GM12801 (cell line): Measurements from ENCODE around the gene E2F4.

Source experiments
- TF ChIP-seq, protein P1 (sequence below): IDR thresholded peaks from one replicate; pipeline ENCODE4 v1.5.1; 2011; ENCODE audit warnings: control low read depth; ENCODE audit not compliant: insufficient read length; ENCODE audit errors: extremely low read depth

E2F4 gene

DNA sequence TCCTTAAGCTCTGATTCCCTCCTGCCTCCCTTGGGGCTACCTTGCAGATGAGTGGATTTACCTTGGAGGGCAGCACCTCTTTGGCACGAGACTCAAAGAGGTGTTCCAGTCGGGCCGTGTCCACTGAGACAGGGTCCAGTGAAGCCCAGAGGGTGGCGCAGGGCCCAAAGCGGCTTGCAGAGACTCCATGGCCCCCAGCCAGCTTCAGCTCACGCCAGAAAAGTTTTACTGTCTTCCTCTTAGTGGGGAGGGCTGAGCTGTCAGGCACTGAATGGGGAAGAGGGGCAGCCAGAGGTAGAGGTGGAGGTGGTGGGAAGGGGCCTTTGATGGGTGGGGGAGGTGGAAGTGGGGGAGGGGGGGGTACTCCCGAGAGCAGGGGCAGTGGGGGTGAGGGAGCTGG lies 41.6 kb downstream of the E2F4 start:
- TF ChIP-seq, protein P1, sequence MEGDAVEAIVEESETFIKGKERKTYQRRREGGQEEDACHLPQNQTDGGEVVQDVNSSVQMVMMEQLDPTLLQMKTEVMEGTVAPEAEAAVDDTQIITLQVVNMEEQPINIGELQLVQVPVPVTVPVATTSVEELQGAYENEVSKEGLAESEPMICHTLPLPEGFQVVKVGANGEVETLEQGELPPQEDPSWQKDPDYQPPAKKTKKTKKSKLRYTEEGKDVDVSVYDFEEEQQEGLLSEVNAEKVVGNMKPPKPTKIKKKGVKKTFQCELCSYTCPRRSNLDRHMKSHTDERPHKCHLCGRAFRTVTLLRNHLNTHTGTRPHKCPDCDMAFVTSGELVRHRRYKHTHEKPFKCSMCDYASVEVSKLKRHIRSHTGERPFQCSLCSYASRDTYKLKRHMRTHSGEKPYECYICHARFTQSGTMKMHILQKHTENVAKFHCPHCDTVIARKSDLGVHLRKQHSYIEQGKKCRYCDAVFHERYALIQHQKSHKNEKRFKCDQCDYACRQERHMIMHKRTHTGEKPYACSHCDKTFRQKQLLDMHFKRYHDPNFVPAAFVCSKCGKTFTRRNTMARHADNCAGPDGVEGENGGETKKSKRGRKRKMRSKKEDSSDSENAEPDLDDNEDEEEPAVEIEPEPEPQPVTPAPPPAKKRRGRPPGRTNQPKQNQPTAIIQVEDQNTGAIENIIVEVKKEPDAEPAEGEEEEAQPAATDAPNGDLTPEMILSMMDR: no peak

DNA sequence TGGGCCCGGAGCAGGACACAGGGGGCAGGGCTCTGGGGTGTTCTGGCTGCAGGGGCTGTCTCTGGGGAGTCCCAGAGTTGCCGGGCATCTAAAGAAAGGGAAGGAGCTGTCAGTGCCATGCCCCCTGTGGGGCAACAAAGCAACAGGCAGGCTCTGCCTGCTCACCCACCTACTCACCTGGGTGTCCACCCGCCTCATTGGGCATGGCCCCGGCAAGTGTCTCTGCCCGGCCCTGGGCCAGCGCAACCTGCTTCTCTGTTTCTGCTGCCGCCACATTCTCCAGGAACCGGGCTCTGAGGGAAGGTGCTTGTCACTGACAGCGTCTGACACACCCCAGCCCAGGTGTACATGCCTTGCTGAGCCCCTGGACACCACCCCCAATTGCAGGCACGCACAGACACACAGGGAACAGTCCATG lies 42.2 kb downstream of the E2F4 start:
- TF ChIP-seq, protein P1: no peak

- TF ChIP-seq, protein P1: no peak
These were observed 44.0 kb downstream of the E2F4 start for GRCh38 chr16:67235816-67236562.

DNA sequence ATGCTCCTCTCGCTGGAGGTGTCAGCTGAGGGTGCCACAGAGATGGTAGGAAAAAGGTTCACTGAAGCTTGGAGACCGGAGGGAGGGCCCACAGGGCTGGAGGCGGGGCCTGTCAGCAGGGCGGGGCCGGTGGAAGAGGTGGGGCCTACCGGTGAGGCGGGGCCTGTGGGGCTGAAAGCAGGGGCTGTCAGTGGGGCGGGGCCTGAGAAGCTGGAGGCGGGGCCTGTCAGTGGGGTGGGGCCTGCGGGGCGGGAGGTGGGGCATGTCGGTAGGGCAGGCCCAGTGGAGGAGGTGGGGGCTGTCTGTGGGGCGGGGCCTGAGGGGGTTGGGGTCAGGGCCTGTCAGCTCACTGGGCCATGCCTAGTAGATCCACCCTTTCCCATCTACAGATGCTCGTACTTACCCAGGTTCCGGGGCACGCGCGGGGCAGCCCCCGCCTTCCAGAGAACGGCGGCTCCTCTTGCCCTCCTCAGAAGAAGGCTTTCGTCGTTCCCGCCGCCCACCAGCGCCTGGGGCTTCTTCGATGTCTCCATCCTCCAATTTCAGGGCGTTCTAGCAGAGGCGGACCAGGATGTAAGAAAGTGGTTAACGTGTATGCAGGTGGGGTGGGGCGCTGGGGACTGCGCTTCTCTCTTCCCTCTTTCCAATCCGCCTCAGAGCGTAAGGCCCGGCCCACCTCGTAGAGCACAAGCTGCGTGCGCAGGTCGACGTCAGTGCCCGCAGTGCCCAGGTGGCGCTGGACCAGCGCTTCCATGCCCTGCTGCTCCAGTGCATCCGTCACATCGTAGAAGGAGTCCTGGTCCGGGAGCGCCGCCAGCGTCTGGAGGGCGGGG lies 44.8 kb downstream of the E2F4 start:
- TF ChIP-seq, protein P1: no peak

DNA sequence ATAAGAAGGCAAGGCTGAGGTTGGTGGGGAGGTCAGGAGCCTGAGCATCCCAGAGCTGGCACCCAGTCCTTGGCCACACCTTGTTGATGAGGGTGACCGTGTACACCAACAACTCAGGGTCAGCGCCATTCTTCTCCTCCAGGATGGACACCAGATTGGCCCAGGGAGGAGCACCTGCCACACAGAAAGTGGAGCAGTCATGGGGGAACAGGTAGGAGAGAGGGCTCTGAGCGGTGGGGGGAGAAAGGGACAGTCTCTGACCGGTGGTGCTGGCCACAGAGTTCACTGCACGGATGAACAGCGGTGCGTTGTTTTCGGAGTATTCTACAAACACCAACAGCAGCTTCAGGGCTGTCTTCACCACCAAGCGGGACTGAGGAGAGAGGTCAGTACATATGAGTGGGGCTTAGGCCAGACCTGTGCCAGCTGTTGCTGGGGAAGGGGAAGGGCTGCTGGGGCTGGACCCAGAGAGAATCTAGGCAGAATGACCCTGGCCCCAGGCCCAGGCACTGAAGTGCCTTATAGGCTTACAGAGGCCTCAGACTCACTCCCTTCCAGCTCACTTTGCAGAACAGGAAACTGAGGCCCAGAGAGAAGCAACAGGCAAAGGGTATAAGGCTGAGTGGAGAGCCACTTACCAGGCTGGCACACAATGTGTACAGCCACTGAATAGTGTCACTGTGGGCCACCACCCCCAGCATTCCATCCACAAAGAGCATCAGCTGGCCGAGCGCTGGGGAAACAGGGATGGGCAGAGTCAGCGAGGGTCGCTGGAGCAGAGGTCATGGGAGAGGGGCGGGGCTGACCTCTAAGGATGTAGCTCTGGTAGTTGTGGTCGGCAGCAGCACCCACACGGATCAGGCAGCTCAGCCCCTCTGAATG lies 45.7 kb downstream of the E2F4 start:
- TF ChIP-seq, protein P1: no peak

DNA sequence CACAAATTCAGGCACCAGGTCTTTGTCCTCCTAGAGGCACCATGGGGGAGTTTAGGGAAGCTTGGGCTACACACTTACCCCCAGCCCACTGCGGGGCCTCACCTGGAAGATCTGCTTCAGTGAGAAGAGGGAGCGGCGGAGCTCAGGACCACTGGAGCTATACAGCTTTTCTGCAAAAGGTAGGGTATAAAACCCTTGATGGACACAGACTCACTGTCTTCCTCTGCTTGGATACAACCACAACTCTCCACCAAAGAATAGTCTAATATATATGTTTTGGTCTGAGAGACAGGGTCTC lies 46.3 kb downstream of the E2F4 start:
- TF ChIP-seq, protein P1: no peak
